Stimulated activated naive CD8-positive, alpha-beta T cell treated with anti-CD3 and anti-CD28 coated beads, Interleukin-15, Interleukin-2, amounts not matched to agents 100 ng/mL and 50 ng/mL, for 24 hours (primary cell): ENCODE measurements around the gene F11R.

ENCODE experiments used
- H3K27ac Mint-ChIP-seq: one replicate; pipeline ENCODE4 v1.8.0; 2021; ENCODE audit warnings: mild to moderate bottlenecking, mixed read lengths
- H3K27me3 Mint-ChIP-seq: one replicate; pipeline ENCODE4 v1.8.0; 2021; ENCODE audit warnings: mixed read lengths
- H3K36me3 Mint-ChIP-seq: one replicate; pipeline ENCODE4 v1.8.0; 2021; ENCODE audit warnings: low read depth, mixed read lengths
- H3K4me1 Mint-ChIP-seq: one replicate; pipeline ENCODE4 v1.8.0; 2021; ENCODE audit warnings: low read depth, mixed read lengths
- H3K4me3 Mint-ChIP-seq: one replicate; pipeline ENCODE4 v1.8.0; 2021; ENCODE audit warnings: mild to moderate bottlenecking, mixed read lengths
- H3K9me3 Mint-ChIP-seq: one replicate; pipeline ENCODE4 v1.8.0; 2021; ENCODE audit warnings: mixed read lengths

F11R gene

GRCh38 chr1:161047436-161048420, 26.8 kb upstream of the F11R start:
- H3K36me3 Mint-ChIP-seq = peaks cover 55% of the 10 kb centered on the region
- no peak overlapping the region for H3K4me3 Mint-ChIP-seq

GRCh38 chr1:161046605-161047228, 25.8 kb upstream of the F11R start:
- no peaks in the 10 kb centered on the region for H3K9me3 Mint-ChIP-seq
- peaks cover 35% of the 10 kb centered on the region for H3K4me1 Mint-ChIP-seq
- peak overlapping the region; percentile 88 for H3K4me3 Mint-ChIP-seq
- H3K36me3 Mint-ChIP-seq = peaks cover 56% of the 10 kb centered on the region
- H3K27ac Mint-ChIP-seq = peak overlapping the region; percentile 96
- no peaks in the 10 kb centered on the region for H3K27me3 Mint-ChIP-seq

More at GRCh38 chr1:161047436-161048420, 26.8 kb upstream of the F11R start:
- Mint-ChIP-seq H3K4me1 (peaks cover 35% of the 10 kb centered on the region), H3K27ac (peak overlapping the region; percentile 96), H3K27me3 (no peaks in the 10 kb centered on the region), H3K9me3 (no peaks in the 10 kb centered on the region)

- Mint-ChIP-seq H3K4me3 (peak within 1 kb of the TSS; percentile 88), H3K9me3 (no peaks in the 10 kb centered on the region), H3K4me1 (peaks cover 41% of the 10 kb centered on the region), H3K36me3 (peaks cover 60% of the 10 kb centered on the region), H3K27ac (peak within 1 kb of the TSS; percentile 96), H3K27me3 (no peaks in the 10 kb centered on the region)
Measured at GRCh38 chr1:161045736-161046604, 25.0 kb upstream of the F11R start, which contains the start of gene USF1. Gene USF1 (minus strand): TSS chr1:161045977. CDS start chr1:161043275, 2,702 bp downstream.

GRCh38 chr1:161044908-161045735, 24.2 kb upstream of the F11R start:
- Mint-ChIP-seq H3K4me3 (peak overlapping the region; percentile 88), H3K4me1 (peaks cover 45% of the 10 kb centered on the region), H3K27me3 (no peaks in the 10 kb centered on the region), H3K36me3 (peaks cover 65% of the 10 kb centered on the region), H3K9me3 (no peaks in the 10 kb centered on the region), H3K27ac (peak overlapping the region; percentile 96)

- H3K4me3 Mint-ChIP-seq = peak overlapping the region; percentile 88
- H3K4me1 Mint-ChIP-seq = peaks cover 51% of the 10 kb centered on the region
- H3K27ac Mint-ChIP-seq = peak overlapping the region; percentile 96
- no peaks in the 10 kb centered on the region for H3K27me3 Mint-ChIP-seq
- H3K36me3 Mint-ChIP-seq = peaks cover 65% of the 10 kb centered on the region
- no peaks in the 10 kb centered on the region for H3K9me3 Mint-ChIP-seq
Measured at GRCh38 chr1:161044535-161044907, 23.6 kb upstream of the F11R start.

- peaks cover 63% of the 10 kb centered on the region for H3K4me1 Mint-ChIP-seq
- H3K9me3 Mint-ChIP-seq = no peaks in the 10 kb centered on the region
Measured at GRCh38 chr1:161039546-161039945, 18.6 kb upstream of the F11R start.

GRCh38 chr1:161039154-161039545, 18.2 kb upstream of the F11R start:
- Mint-ChIP-seq H3K4me3 (peak overlapping the region; percentile 88), H3K9me3 (no peaks in the 10 kb centered on the region), H3K36me3 (peaks cover 49% of the 10 kb centered on the region), H3K27me3 (no peaks in the 10 kb centered on the region), H3K4me1 (peaks cover 62% of the 10 kb centered on the region), H3K27ac (peak overlapping the region; percentile 89)

More at GRCh38 chr1:161039546-161039945, 18.6 kb upstream of the F11R start:
- Mint-ChIP-seq H3K36me3 (peaks cover 49% of the 10 kb centered on the region), H3K27me3 (no peaks in the 10 kb centered on the region), H3K27ac (peak overlapping the region; percentile 86), H3K4me3 (peak overlapping the region; percentile 88)

GRCh38 chr1:161038523-161039153, 17.7 kb upstream of the F11R start, which contains the start of gene TSTD1:
Gene TSTD1 (minus strand): TSS chr1:161038964. CDS start chr1:161038889, 75 bp downstream.
- peaks cover 49% of the 10 kb centered on the region for H3K36me3 Mint-ChIP-seq
- peak within 1 kb of the TSS; percentile 88 for H3K4me3 Mint-ChIP-seq
- H3K4me1 Mint-ChIP-seq = peaks cover 64% of the 10 kb centered on the region
- H3K9me3 Mint-ChIP-seq = no peaks in the 10 kb centered on the region
- H3K27ac Mint-ChIP-seq = peak within 1 kb of the TSS; percentile 89
- H3K27me3 Mint-ChIP-seq = no peaks in the 10 kb centered on the region

GRCh38 chr1:161037661-161038522, 16.9 kb upstream of the F11R start:
- peak overlapping the region; percentile 89 for H3K27ac Mint-ChIP-seq

GRCh38 chr1:161033751-161034150, 12.8 kb upstream of the F11R start:
- Mint-ChIP-seq H3K36me3 (peaks cover 34% of the 10 kb centered on the region), H3K9me3 (no peaks in the 10 kb centered on the region), H3K4me3 (no peak overlapping the region), H3K4me1 (peaks cover 65% of the 10 kb centered on the region), H3K27me3 (no peaks in the 10 kb centered on the region), H3K27ac (peak overlapping the region; percentile 49)

More at GRCh38 chr1:161037661-161038522, 16.9 kb upstream of the F11R start:
- H3K27me3 Mint-ChIP-seq = no peaks in the 10 kb centered on the region
- H3K36me3 Mint-ChIP-seq = peaks cover 50% of the 10 kb centered on the region
- peaks cover 72% of the 10 kb centered on the region for H3K4me1 Mint-ChIP-seq
- H3K9me3 Mint-ChIP-seq = no peaks in the 10 kb centered on the region
- H3K4me3 Mint-ChIP-seq = peak overlapping the region; percentile 88

- Mint-ChIP-seq H3K27me3 (no peaks in the 10 kb centered on the region), H3K36me3 (peaks cover 40% of the 10 kb centered on the region), H3K4me1 (peaks cover 55% of the 10 kb centered on the region), H3K27ac (peak overlapping the region; percentile 81), H3K4me3 (peak overlapping the region; percentile 50), H3K9me3 (no peaks in the 10 kb centered on the region)
Measured at GRCh38 chr1:161032409-161032808, 11.5 kb upstream of the F11R start.

GRCh38 chr1:161031874-161032273, 10.9 kb upstream of the F11R start:
- H3K27me3 Mint-ChIP-seq = no peaks in the 10 kb centered on the region
- no peak overlapping the region for H3K27ac Mint-ChIP-seq
- no peak overlapping the region for H3K4me3 Mint-ChIP-seq
- H3K9me3 Mint-ChIP-seq = peaks cover 4% of the 10 kb centered on the region
- H3K4me1 Mint-ChIP-seq = peaks cover 55% of the 10 kb centered on the region
- peaks cover 42% of the 10 kb centered on the region for H3K36me3 Mint-ChIP-seq
